ENCODE measurements around the gene SP6.

The SP6 gene

GRCh38 chr17:47884427-47884740, 33.4 kb upstream of the SP6 start:
- H3K4me3 ChIP-seq (ENCODE audit: control insufficient read depth, low read depth, low read length): no peak overlapping the region
- no peak for DNase-seq (ENCODE audit: low read depth)
- TF ChIP-seq CTCF (IDR thresholded peaks at IDR 0.05; ENCODE audit: control insufficient read depth, insufficient read depth, low read depth, low read length, missing control alignments): no peak

GRCh38 chr17:47883589-47884426, 32.8 kb upstream of the SP6 start:
- no peak overlapping the region for H3K4me3 ChIP-seq (ENCODE audit: control insufficient read depth, low read depth, low read length)
- TF ChIP-seq CTCF (IDR thresholded peaks at IDR 0.05; ENCODE audit: control insufficient read depth, insufficient read depth, low read depth, low read length, missing control alignments): no peak
- no peak for DNase-seq (ENCODE audit: low read depth)

- peak overlapping the region; percentile 18 for H3K4me3 ChIP-seq (ENCODE audit: control insufficient read depth, low read depth, low read length)
- TF ChIP-seq CTCF (IDR thresholded peaks at IDR 0.05; ENCODE audit: control insufficient read depth, insufficient read depth, low read depth, low read length, missing control alignments): no peak
- DNase-seq (ENCODE audit: low read depth): no peak
Observed at GRCh38 chr17:47882695-47883588, 32.0 kb upstream of the SP6 start.

- no peak for TF ChIP-seq CTCF (IDR thresholded peaks at IDR 0.05; ENCODE audit: control insufficient read depth, insufficient read depth, low read depth, low read length, missing control alignments)
- peak; percentile 61 for DNase-seq (ENCODE audit: low read depth)
Observed at GRCh38 chr17:47882247-47882646, 31.3 kb upstream of the SP6 start.

GRCh38 chr17:47879776-47880454, 29.0 kb upstream of the SP6 start:
- no peak for DNase-seq (ENCODE audit: low read depth)
- no peak for TF ChIP-seq CTCF (IDR thresholded peaks at IDR 0.05; ENCODE audit: control insufficient read depth, insufficient read depth, low read depth, low read length, missing control alignments)
- no peak overlapping the region for H3K4me3 ChIP-seq (ENCODE audit: control insufficient read depth, low read depth, low read length)

More at GRCh38 chr17:47882247-47882646, 31.3 kb upstream of the SP6 start:
- peak overlapping the region; percentile 18 for H3K4me3 ChIP-seq (ENCODE audit: control insufficient read depth, low read depth, low read length)

GRCh38 chr17:47879028-47879585, 28.1 kb upstream of the SP6 start:
- DNase-seq (ENCODE audit: low read depth): peak; percentile 31

More at GRCh38 chr17:47879028-47879585, 28.1 kb upstream of the SP6 start:
- H3K4me3 ChIP-seq (ENCODE audit: control insufficient read depth, low read depth, low read length): no peak overlapping the region
- no peak for TF ChIP-seq CTCF (IDR thresholded peaks at IDR 0.05; ENCODE audit: control insufficient read depth, insufficient read depth, low read depth, low read length, missing control alignments)
